HG03135 (cell line): Measurements from ENCODE around the gene SERPINB2.
"Not testable (repeated sequence)": the region's sequence is repeated elsewhere in the genome, so short reads cannot be mapped to it uniquely, and the experiment has no call there.

Experiments
- ATAC-seq: cut with Tn5 transposase; IDR thresholded peaks from one replicate; pipeline ENCODE4 v1.9.1; 2021; ENCODE audit warnings: mild to moderate bottlenecking, moderate library complexity; ENCODE audit not compliant: unreplicated experiment

The SERPINB2 gene

GRCh38 chr18:63930773-63931354, 43.4 kb downstream of the SERPINB2 start:
- no peak for ATAC-seq

- peak; percentile 99 for ATAC-seq
These were observed 48.8 kb downstream of the SERPINB2 start for GRCh38 chr18:63936156-63936931.

- peak; percentile 35 for ATAC-seq
These were observed 49.5 kb downstream of the SERPINB2 start for GRCh38 chr18:63936932-63937393.

GRCh38 chr18:63940008-63940407, 52.5 kb downstream of the SERPINB2 start:
- ATAC-seq, result no peak

- ATAC-seq, result not testable (repeated sequence)
These were observed 53.1 kb downstream of the SERPINB2 start for GRCh38 chr18:63940543-63941050.

- ATAC-seq, result no peak
These were observed 59.7 kb downstream of the SERPINB2 start for GRCh38 chr18:63947051-63947790.

- peak; percentile 83 for ATAC-seq
These were observed 61.7 kb downstream of the SERPINB2 start, which contains the start of gene HMSD for GRCh38 chr18:63949068-63949737. Gene HMSD (plus strand): TSS chr18:63949301. CDS start chr18:63953456, 4,155 bp downstream.

- peak; percentile 43 for ATAC-seq
These were observed 63.8 kb downstream of the SERPINB2 start for GRCh38 chr18:63951302-63951705.
